Parathyroid adenoma (tissue), 2 donors: ENCODE results near the gene TMEM168.
"Not testable (repeated sequence)": the region's sequence is repeated elsewhere in the genome, so short reads cannot be mapped to it uniquely, and the experiment has no call there.

ENCODE experiments used
- H2AFZ ChIP-seq: fragments of 300-600 bp; sonication (generic); one replicate; pipeline ENCODE4 v1.7.0; 2017; ENCODE audit warnings: antibody characterized with exemption, mild to moderate bottlenecking
- H3K27ac ChIP-seq: fragments of 300-600 bp; sonication (generic); one replicate; pipeline ENCODE4 v1.7.0; 2017
- H3K27me3 ChIP-seq: fragments of 300-600 bp; sonication (generic); one replicate; pipeline ENCODE4 v1.7.0; 2017; ENCODE audit warnings: low read length; ENCODE audit not compliant: control insufficient read depth, insufficient read depth
- H3K36me3 ChIP-seq: fragments of 300-600 bp; sonication (generic); one replicate; pipeline ENCODE4 v1.7.0; 2017; ENCODE audit warnings: low read length; ENCODE audit not compliant: control insufficient read depth, insufficient read depth
- H3K4me1 ChIP-seq: fragments of 300-600 bp; sonication (generic); one replicate; pipeline ENCODE4 v1.7.0; 2017; ENCODE audit warnings: control low read depth
- H3K4me2 ChIP-seq: fragments of 300-600 bp; sonication (generic); one replicate; pipeline ENCODE4 v1.7.0; 2017; ENCODE audit warnings: low read length
- H3K4me3 ChIP-seq: fragments of 300-600 bp; sonication (generic); one replicate; pipeline ENCODE4 v1.7.0; 2017; ENCODE audit warnings: low read depth, low read length
- H3K79me2 ChIP-seq: fragments of 300-600 bp; sonication (generic); one replicate; pipeline ENCODE4 v1.7.0; 2017; ENCODE audit warnings: control low read depth
- H3K9ac ChIP-seq: fragments of 300-600 bp; sonication (generic); one replicate; pipeline ENCODE4 v1.7.0; 2017; ENCODE audit warnings: mild to moderate bottlenecking
- H3K9me3 ChIP-seq: fragments of 300-600 bp; sonication (generic); one replicate; pipeline ENCODE4 v1.7.0; 2017; ENCODE audit warnings: low read length; ENCODE audit not compliant: control insufficient read depth
- TF ChIP-seq, protein P1 (sequence below): fragments of 300-600 bp; sonication (generic); IDR thresholded peaks from one replicate; pipeline ENCODE4 v1.7.0; 2017; ENCODE audit warnings: antibody characterized with exemption, mild to moderate bottlenecking
- donor health status: primary hyperparathyroidism.

Gene TMEM168, protein sequence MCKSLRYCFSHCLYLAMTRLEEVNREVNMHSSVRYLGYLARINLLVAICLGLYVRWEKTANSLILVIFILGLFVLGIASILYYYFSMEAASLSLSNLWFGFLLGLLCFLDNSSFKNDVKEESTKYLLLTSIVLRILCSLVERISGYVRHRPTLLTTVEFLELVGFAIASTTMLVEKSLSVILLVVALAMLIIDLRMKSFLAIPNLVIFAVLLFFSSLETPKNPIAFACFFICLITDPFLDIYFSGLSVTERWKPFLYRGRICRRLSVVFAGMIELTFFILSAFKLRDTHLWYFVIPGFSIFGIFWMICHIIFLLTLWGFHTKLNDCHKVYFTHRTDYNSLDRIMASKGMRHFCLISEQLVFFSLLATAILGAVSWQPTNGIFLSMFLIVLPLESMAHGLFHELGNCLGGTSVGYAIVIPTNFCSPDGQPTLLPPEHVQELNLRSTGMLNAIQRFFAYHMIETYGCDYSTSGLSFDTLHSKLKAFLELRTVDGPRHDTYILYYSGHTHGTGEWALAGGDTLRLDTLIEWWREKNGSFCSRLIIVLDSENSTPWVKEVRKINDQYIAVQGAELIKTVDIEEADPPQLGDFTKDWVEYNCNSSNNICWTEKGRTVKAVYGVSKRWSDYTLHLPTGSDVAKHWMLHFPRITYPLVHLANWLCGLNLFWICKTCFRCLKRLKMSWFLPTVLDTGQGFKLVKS

DNA sequence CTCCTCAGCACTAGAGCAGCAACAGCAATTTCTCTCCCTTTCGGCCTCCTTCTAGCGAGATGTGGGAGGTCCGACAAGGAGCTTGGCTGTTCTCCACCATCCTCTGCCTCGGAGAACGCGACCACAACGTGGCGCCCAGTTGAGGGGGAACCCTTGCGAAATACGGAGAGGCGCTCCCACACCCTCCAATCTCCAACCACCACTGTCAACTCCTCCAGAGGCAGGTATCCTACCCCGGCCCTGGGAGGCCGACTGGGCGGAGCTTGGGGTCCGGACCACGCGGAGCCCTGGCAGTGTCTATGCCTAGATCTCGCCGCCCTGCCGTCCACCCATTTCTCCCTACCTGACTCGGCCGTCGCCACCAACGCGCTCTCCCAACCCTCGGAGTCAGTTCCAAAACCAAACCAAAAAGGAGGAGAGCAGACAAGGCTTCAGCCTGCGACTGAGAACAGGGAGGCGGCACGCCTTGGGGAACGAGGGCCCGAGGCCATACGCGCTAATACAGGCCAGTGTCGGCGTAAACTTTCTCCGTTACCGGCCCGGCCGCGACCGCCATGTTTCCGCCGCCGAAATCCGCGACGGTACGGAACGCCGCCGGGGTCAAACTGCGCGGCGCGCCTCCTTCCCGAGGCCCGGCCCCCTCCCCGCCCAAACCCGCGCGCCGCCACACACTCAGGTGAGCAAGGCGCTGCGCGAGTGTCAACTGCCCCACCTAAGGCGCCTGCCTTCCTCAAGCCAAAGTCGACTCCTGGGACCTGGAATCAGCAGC lies at the start of gene TMEM168:
Gene TMEM168, minus strand, starts transcription at position 577 of the 769 bp plus-strand sequence. CDS start 5,568 bp downstream, outside the sequence.
- H3K4me1 ChIP-seq: peaks cover 9% of the 10 kb centered on the region
- no peaks in the 10 kb centered on the region for H3K36me3 ChIP-seq
- peak within 1 kb of the TSS; percentile 61 for H3K4me2 ChIP-seq
- H2AFZ ChIP-seq: peak within 1 kb of the TSS; percentile 93
- H3K9ac ChIP-seq: peak within 1 kb of the TSS; percentile 59
- peaks cover 20% of the 10 kb centered on the region for H3K79me2 ChIP-seq
- TF ChIP-seq, protein P1, sequence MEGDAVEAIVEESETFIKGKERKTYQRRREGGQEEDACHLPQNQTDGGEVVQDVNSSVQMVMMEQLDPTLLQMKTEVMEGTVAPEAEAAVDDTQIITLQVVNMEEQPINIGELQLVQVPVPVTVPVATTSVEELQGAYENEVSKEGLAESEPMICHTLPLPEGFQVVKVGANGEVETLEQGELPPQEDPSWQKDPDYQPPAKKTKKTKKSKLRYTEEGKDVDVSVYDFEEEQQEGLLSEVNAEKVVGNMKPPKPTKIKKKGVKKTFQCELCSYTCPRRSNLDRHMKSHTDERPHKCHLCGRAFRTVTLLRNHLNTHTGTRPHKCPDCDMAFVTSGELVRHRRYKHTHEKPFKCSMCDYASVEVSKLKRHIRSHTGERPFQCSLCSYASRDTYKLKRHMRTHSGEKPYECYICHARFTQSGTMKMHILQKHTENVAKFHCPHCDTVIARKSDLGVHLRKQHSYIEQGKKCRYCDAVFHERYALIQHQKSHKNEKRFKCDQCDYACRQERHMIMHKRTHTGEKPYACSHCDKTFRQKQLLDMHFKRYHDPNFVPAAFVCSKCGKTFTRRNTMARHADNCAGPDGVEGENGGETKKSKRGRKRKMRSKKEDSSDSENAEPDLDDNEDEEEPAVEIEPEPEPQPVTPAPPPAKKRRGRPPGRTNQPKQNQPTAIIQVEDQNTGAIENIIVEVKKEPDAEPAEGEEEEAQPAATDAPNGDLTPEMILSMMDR: no peak
- H3K27ac ChIP-seq: peak within 1 kb of the TSS; percentile 88
- H3K27me3 ChIP-seq: no peaks in the 10 kb centered on the region
- no peaks in the 10 kb centered on the region for H3K9me3 ChIP-seq
- H3K4me3 ChIP-seq: peak within 1 kb of the TSS; percentile 92

DNA sequence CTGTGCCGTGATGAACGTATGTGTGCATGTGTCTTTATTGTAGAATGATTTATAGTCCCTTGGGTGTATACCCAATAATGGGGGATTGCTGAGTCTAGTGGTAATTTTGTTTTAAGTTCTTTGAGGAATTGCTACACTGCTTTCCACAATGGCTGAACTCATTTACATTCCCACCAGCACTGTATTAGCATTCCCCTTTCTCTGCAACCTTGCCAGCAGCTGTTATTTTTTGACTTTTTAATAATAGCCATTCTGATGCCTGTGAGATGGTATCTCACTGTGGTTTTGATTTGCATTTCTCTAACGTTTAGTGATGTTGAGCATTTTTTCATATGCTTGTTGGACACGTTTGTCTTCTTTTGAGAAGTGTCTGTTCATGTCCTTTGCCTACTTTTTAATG lies 45.7 kb upstream of the TMEM168 start:
- not testable (repeated sequence) for H3K9ac ChIP-seq, H2AFZ ChIP-seq, H3K4me2 ChIP-seq, H3K27ac ChIP-seq, H3K4me1 ChIP-seq, H3K79me2 ChIP-seq, H3K4me3 ChIP-seq, H3K36me3 ChIP-seq, H3K9me3 ChIP-seq, H3K27me3 ChIP-seq

DNA sequence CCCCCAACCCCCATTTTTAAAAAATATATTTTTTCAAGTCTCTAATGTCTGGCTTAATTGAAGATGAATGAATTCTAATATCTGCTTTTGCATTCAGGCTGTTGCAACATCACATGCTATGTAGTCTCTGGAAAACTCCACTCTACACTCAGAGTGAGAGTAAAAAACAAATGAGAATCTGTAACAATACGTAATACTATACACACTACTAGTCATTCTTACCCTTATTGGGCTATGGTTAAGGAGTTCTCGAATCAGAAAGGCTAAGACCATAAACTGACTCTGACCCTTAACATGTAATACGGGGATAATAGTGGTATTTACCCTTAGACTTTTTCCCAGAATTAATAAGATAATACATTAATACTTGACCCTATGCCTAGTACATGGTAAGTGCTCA lies 42.9 kb upstream of the TMEM168 start:
- Histone ChIP-seq H3K4me1 (no peaks in the 10 kb centered on the region), H3K36me3 (no peaks in the 10 kb centered on the region), H3K27me3 (no peaks in the 10 kb centered on the region), H3K9ac (no peak overlapping the region), H3K4me2 (no peak overlapping the region), H3K4me3 (no peak overlapping the region), H3K27ac (no peak overlapping the region), H2AFZ (no peak overlapping the region), H3K9me3 (no peaks in the 10 kb centered on the region), H3K79me2 (peaks cover 7% of the 10 kb centered on the region)
- TF ChIP-seq, protein P1: no peak

DNA sequence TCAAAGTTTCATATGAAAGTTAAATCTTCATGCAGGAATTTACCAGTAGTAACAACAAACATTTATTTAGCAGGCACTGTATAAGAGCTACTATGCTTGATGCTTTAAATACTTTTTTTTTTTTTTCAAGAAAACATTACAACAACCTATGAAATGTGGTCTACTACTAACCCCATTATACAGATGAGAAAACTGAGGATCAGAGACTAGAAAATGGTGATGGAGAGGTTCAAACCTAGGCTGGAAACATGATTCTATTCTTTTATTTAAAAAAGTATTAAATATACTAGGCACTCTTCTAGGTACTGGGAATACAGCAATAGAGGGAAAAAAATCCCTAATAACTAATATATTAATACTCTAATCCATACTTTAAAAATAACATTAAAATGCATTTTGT lies 40.6 kb upstream of the TMEM168 start:
- TF ChIP-seq, protein P1: no peak
- H3K9ac ChIP-seq: no peak overlapping the region
- H3K27me3 ChIP-seq: no peaks in the 10 kb centered on the region
- H3K9me3 ChIP-seq: no peaks in the 10 kb centered on the region
- H3K4me1 ChIP-seq: no peaks in the 10 kb centered on the region
- no peak overlapping the region for H2AFZ ChIP-seq
- H3K36me3 ChIP-seq: no peaks in the 10 kb centered on the region
- H3K4me3 ChIP-seq: no peak overlapping the region
- no peak overlapping the region for H3K4me2 ChIP-seq
- H3K79me2 ChIP-seq: peaks cover 4% of the 10 kb centered on the region
- no peak overlapping the region for H3K27ac ChIP-seq

DNA sequence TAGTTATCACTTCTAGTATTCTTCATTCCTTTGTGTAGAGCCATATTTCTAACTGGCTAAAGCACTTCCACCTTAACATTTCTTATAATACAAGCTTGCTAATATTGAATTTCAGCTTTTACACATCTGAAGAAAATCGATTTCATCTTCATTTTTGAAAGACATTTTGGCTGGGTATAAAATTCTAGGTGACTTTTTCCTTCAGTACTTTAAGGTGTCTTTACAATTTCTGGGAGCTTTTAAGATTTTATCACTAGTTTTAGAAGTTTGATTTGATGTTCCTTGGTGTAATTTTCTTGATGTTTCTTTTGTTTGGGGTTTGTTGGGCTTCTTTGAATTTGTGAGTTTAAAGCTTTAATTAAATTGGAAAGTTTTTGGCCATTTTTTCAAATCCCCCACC lies 38.5 kb upstream of the TMEM168 start:
- Histone ChIP-seq H3K9ac (no peak overlapping the region), H3K4me3 (no peak overlapping the region), H3K9me3 (no peaks in the 10 kb centered on the region), H2AFZ (no peak overlapping the region), H3K27me3 (no peaks in the 10 kb centered on the region), H3K79me2 (no peaks in the 10 kb centered on the region), H3K4me2 (no peak overlapping the region), H3K4me1 (no peaks in the 10 kb centered on the region), H3K27ac (no peak overlapping the region), H3K36me3 (no peaks in the 10 kb centered on the region)
- TF ChIP-seq, protein P1: no peak
